Thoracic aorta (tissue), 2 donors: ENCODE measurements around the gene TMEM236. TPM values are rescaled to one million over a fixed set of nuclear protein-coding genes. Genes with fewer than 3 reads are reported as not detected.

ENCODE experiments used
- ATAC-seq: fragments of 150-250 bp; one replicate; pipeline ENCODE4 v1.8.0; 2017; ENCODE audit warnings: low read depth; ENCODE audit not compliant: insufficient number of reproducible peaks, low FRiP score
- DNase-seq: peaks from one replicate; pipeline ENCODE4 v3.0.0-alpha.2; 2020; ENCODE audit warnings: low spot score
- H3K27ac ChIP-seq, 2 donors: fragments of 200-600 bp; sonication (generic); 1 replicate in 1 of 2; 2 replicates in 1 of 2; pipeline ENCODE4 v1.5.1; 2016; ENCODE audit warnings: mild to moderate bottlenecking in 2 of 2, moderate library complexity in 2 of 2
- H3K27me3 ChIP-seq: fragments of 200-600 bp; sonication (generic); replicated peaks from 2 replicates; pipeline ENCODE4 v1.6.0; 2016; ENCODE audit warnings: mild to moderate bottlenecking; ENCODE audit not compliant: insufficient read depth
- H3K36me3 ChIP-seq: fragments of 200-600 bp; sonication (generic); one replicate; pipeline ENCODE4 v1.5.1; 2016
- H3K4me1 ChIP-seq, 2 donors: fragments of 200-600 bp; sonication (generic); 1 replicate in 1 of 2; 2 replicates in 1 of 2; pipeline versions ENCODE4 v1.5.1 to v1.6.0; 2016; ENCODE audit warnings: low read depth in 2 of 2, mild to moderate bottlenecking in 1 of 2; ENCODE audit not compliant: control insufficient read depth in 1 of 2
- H3K4me3 ChIP-seq: fragments of 200-600 bp; sonication (generic); 2 replicates; pipeline ENCODE4 v1.5.1; 2016; ENCODE audit warnings: mild to moderate bottlenecking
- H3K9me3 ChIP-seq: fragments of 200-600 bp; sonication (generic); 2 replicates; pipeline ENCODE4 v1.5.1; 2016
- CTCF ChIP-seq: fragments of 200-600 bp; sonication (generic); IDR thresholded peaks from one replicate; pipeline ENCODE4 v1.5.1; 2019; ENCODE audit warnings: antibody characterized with exemption
- total RNA-seq, 2 donors: library from RNA; depleted of rRNA; stranded (reverse); fragments of >200 nt; gene quantifications; one replicate each; pipeline versions ENCODE4 v1.1.0 to v1.2.3, GENCODE V29; 2016

Gene TMEM236
- total RNA-seq, 2 donors from 2014 or later: 1.1 to 2.0 TPM

GRCh38 chr10:17801507-17801906, 49.5 kb downstream of the TMEM236 start:
- Histone ChIP-seq H3K27me3 (no peaks in the 10 kb centered on the region), H3K36me3 (no peaks in the 10 kb centered on the region), H3K4me1 (no peaks in the 10 kb centered on the region), H3K4me3 (no peak overlapping the region), H3K9me3 (no peaks in the 10 kb centered on the region), H3K27ac (no peak overlapping the region)
- DNase-seq (no peak), ATAC-seq (no peak)
- TF ChIP-seq CTCF: no peak

GRCh38 chr10:17802350-17802749, 50.3 kb downstream of the TMEM236 start:
- H3K27me3 ChIP-seq: no peaks in the 10 kb centered on the region
- DNase-seq (no peak), ATAC-seq (no peak)
- H3K4me3 ChIP-seq: no peak overlapping the region
- no peaks in the 10 kb centered on the region for H3K9me3 ChIP-seq
- TF ChIP-seq CTCF: no peak
- H3K27ac ChIP-seq: no peak overlapping the region
- H3K36me3 ChIP-seq: no peaks in the 10 kb centered on the region
- no peaks in the 10 kb centered on the region for H3K4me1 ChIP-seq

GRCh38 chr10:17802976-17803375, 51.0 kb downstream of the TMEM236 start:
- ATAC-seq: no peak
- no peak overlapping the region for H3K27ac ChIP-seq
- no peaks in the 10 kb centered on the region for H3K36me3 ChIP-seq
- no peak for DNase-seq
- H3K4me3 ChIP-seq: no peak overlapping the region
- H3K9me3 ChIP-seq: no peaks in the 10 kb centered on the region
- H3K27me3 ChIP-seq: no peaks in the 10 kb centered on the region
- H3K4me1 ChIP-seq: no peaks in the 10 kb centered on the region
- no peak for TF ChIP-seq CTCF

- Histone ChIP-seq H3K4me1 (no peaks in the 10 kb centered on the region), H3K27me3 (no peaks in the 10 kb centered on the region), H3K9me3 (no peaks in the 10 kb centered on the region), H3K27ac (no peak overlapping the region), H3K36me3 (no peaks in the 10 kb centered on the region), H3K4me3 (no peak overlapping the region)
- DNase-seq: no peak
- TF ChIP-seq CTCF: no peak
- no peak for ATAC-seq
These were observed 53.3 kb downstream of the TMEM236 start for GRCh38 chr10:17805330-17805729.

GRCh38 chr10:17805921-17806577, 54.0 kb downstream of the TMEM236 start:
- no peaks in the 10 kb centered on the region for H3K9me3 ChIP-seq
- H3K4me1 ChIP-seq: no peaks in the 10 kb centered on the region
- H3K4me3 ChIP-seq: no peak overlapping the region
- ATAC-seq (no peak), DNase-seq (no peak)
- no peaks in the 10 kb centered on the region for H3K27me3 ChIP-seq
- TF ChIP-seq CTCF: no peak
- no peaks in the 10 kb centered on the region for H3K36me3 ChIP-seq
- H3K27ac ChIP-seq: no peak overlapping the region
